Measurements from ENCODE around the gene SERPINA6. TPM values are rescaled to one million over a fixed set of nuclear protein-coding genes. Genes with fewer than 3 reads are reported as not detected.
A peak's percentile ranks its signal among the peaks of the same experiment; 100 is the strongest.

The SERPINA6 gene
- total RNA-seq, 4 donors from 2014 or later = not detected

GRCh38 chr14:94321421-94322271, 1.5 kb downstream of the SERPINA6 start:
- Histone ChIP-seq H3K9me3 (peaks cover 0 to 21% (median 2%) of the 10 kb centered on the region in 4 donors), H3K27me3 (no peaks in the 10 kb centered on the region), H3K4me3 (no peak overlapping the region), H3K4me1 (no peaks in the 10 kb centered on the region), H3K36me3 (no peaks in the 10 kb centered on the region), H3K27ac (replicated peaks in 1 of 4) (no peak overlapping the region)
- intact Hi-C loops (cut with DNase I) = no loop called here
- TF ChIP-seq CTCF (IDR thresholded peaks at IDR 0.05) (no peak), POLR2A (IDR thresholded peaks at IDR 0.05; ENCODE audit: low read depth) (no peak), EP300 (IDR thresholded peaks at IDR 0.05) (no peak), POLR2AphosphoS5 (IDR thresholded peaks at IDR 0.05) (no peak)
- 87% methylated on average over 5 of the region's 5 CpGs for WGBS
- DNase-seq (ENCODE audit: extremely low spot score) = no peak

- WGBS = 65% methylated on average over 5 of the region's 5 CpGs
- intact Hi-C loops (cut with DNase I) = no loop called here
Measured at GRCh38 chr14:94320243-94320642, 2.9 kb downstream of the SERPINA6 start.

GRCh38 chr14:94317259-94317658, 5.9 kb downstream of the SERPINA6 start:
- Histone ChIP-seq H3K27me3 (no peaks in the 10 kb centered on the region), H3K27ac (replicated peaks in 1 of 4) (no peak overlapping the region), H3K4me3 (no peak overlapping the region), H3K9me3 (peaks cover 0 to 14% (median 0%) of the 10 kb centered on the region in 4 donors), H3K4me1 (no peaks in the 10 kb centered on the region), H3K36me3 (no peaks in the 10 kb centered on the region)
- WGBS = 53% methylated on average over 4 of the region's 4 CpGs
- intact Hi-C loops (cut with DNase I) = no loop called here
- no peak for DNase-seq (ENCODE audit: extremely low spot score)
- TF ChIP-seq POLR2A (IDR thresholded peaks at IDR 0.05; ENCODE audit: low read depth) = no peak
- TF ChIP-seq EP300 (IDR thresholded peaks at IDR 0.05) = no peak
- peak; percentile 37 to 62 for TF ChIP-seq POLR2AphosphoS5 (IDR thresholded peaks at IDR 0.05)
- no peak for TF ChIP-seq CTCF (IDR thresholded peaks at IDR 0.05)

More at GRCh38 chr14:94320243-94320642, 2.9 kb downstream of the SERPINA6 start:
- no peak overlapping the region for H3K4me3 ChIP-seq
- TF ChIP-seq POLR2A (IDR thresholded peaks at IDR 0.05; ENCODE audit: low read depth) (no peak), CTCF (IDR thresholded peaks at IDR 0.05) (no peak), EP300 (IDR thresholded peaks at IDR 0.05) (no peak)
- H3K36me3 ChIP-seq = no peaks in the 10 kb centered on the region
- no peaks in the 10 kb centered on the region for H3K4me1 ChIP-seq
- H3K9me3 ChIP-seq = peaks cover 0 to 14% (median 0%) of the 10 kb centered on the region in 4 donors
- H3K27me3 ChIP-seq = no peaks in the 10 kb centered on the region
- H3K27ac ChIP-seq (replicated peaks in 1 of 4) = no peak overlapping the region
- DNase-seq (ENCODE audit: extremely low spot score) = no peak

GRCh38 chr14:94316692-94317091, 6.4 kb downstream of the SERPINA6 start:
- TF ChIP-seq POLR2A (IDR thresholded peaks at IDR 0.05; ENCODE audit: low read depth) (no peak), POLR2AphosphoS5 (IDR thresholded peaks at IDR 0.05) (no peak), CTCF (IDR thresholded peaks at IDR 0.05) (no peak), EP300 (IDR thresholded peaks at IDR 0.05) (no peak)
- no peak overlapping the region for H3K4me3 ChIP-seq
- 87% methylated on average over 1 of the region's 1 CpG for WGBS
- H3K27me3 ChIP-seq = no peaks in the 10 kb centered on the region
- peaks cover 0 to 14% (median 0%) of the 10 kb centered on the region in 4 donors for H3K9me3 ChIP-seq
- no peaks in the 10 kb centered on the region for H3K4me1 ChIP-seq
- intact Hi-C loops (cut with DNase I) = no loop called here
- no peaks in the 10 kb centered on the region for H3K36me3 ChIP-seq
- H3K27ac ChIP-seq (replicated peaks in 1 of 4) = no peak overlapping the region
- no peak for DNase-seq (ENCODE audit: extremely low spot score)
